CD4-positive, alpha-beta T cell (primary cell): ENCODE results near the gene HNRNPAB. TPM values are rescaled to one million over a fixed set of nuclear protein-coding genes. Genes with fewer than 3 reads are reported as not detected.

ENCODE experiments used
- ATAC-seq: fragments of 200-7000 bp; cut with Tn5 transposase; one replicate; pipeline ENCODE4 v1.10.0; 2022; ENCODE audit warnings: mild to moderate bottlenecking; ENCODE audit not compliant: poor library complexity
- CTCF ChIA-PET: fragments of 350-600 bp; sonication (Branson Sonifier 250); formaldehyde crosslinking; loops from one replicate; lab custom pipeline; 2021; ENCODE audit warnings: antibody characterized with exemption, inconsistent platforms; lab: Charles Lee
- POLR2A ChIA-PET: fragments of 350-600 bp; sonication (Branson Sonifier 250); formaldehyde crosslinking; loops from one replicate; lab custom pipeline; 2021; ENCODE audit warnings: antibody characterized with exemption, inconsistent platforms; lab: Charles Lee
- DNase-seq, 14 experiments: peaks; one replicate each; pipeline ENCODE4 v3.0.0-alpha.2; 2013 to 2020; ENCODE audit warnings: mixed read lengths in 2 of 14
- H3K27ac ChIP-seq, 2 donors: one replicate each; pipeline versions ENCODE4 v1.5.1 to v1.7.0; 2013; ENCODE audit warnings: low read length in 2 of 2, low read depth in 1 of 2, mild to moderate bottlenecking in 1 of 2
- H3K27me3 ChIP-seq, 2 experiments: 1 replicate in 1 of 2; 2 replicates in 1 of 2; pipeline versions ENCODE4 v1.6.1 to v1.7.0; 2013; ENCODE audit warnings: low read length in 2 of 2, control low read depth in 1 of 2, mild to moderate bottlenecking in 1 of 2, moderate library complexity in 1 of 2; ENCODE audit not compliant: insufficient read depth in 2 of 2, control insufficient read depth in 1 of 2
- H3K36me3 ChIP-seq: one replicate; pipeline ENCODE4 v1.6.1; 2013; ENCODE audit warnings: low read length, control low read depth; ENCODE audit not compliant: insufficient read depth
- H3K4me1 ChIP-seq: one replicate; pipeline ENCODE4 v1.6.1; 2013; ENCODE audit warnings: low read length, control low read depth; ENCODE audit not compliant: insufficient read depth
- H3K4me3 ChIP-seq: one replicate; pipeline ENCODE4 v1.5.1; 2013; ENCODE audit warnings: mild to moderate bottlenecking, low read length, moderate library complexity
- H3K9me3 ChIP-seq, 2 experiments: 1 replicate in 1 of 2; 2 replicates in 1 of 2; pipeline versions ENCODE4 v1.6.1 to v1.7.0; 2013; ENCODE audit warnings: low read length in 2 of 2, mild to moderate bottlenecking in 2 of 2, control low read depth in 1 of 2, moderate library complexity in 1 of 2; ENCODE audit not compliant: control insufficient read depth in 1 of 2, insufficient read depth in 1 of 2
- H3K27ac Mint-ChIP-seq: one replicate; pipeline ENCODE4 v1.8.0; 2020; ENCODE audit warnings: mixed read lengths
- H3K27me3 Mint-ChIP-seq: one replicate; pipeline ENCODE4 v1.8.0; 2021; ENCODE audit warnings: mixed read lengths
- H3K36me3 Mint-ChIP-seq: one replicate; pipeline ENCODE4 v1.8.0; 2021; ENCODE audit warnings: low read depth, mixed read lengths
- H3K4me1 Mint-ChIP-seq: one replicate; pipeline ENCODE4 v1.8.0; 2021; ENCODE audit warnings: low read depth, mixed read lengths
- H3K4me3 Mint-ChIP-seq: one replicate; pipeline ENCODE4 v1.8.0; 2020; ENCODE audit warnings: mild to moderate bottlenecking, mixed read lengths
- H3K9me3 Mint-ChIP-seq: one replicate; pipeline ENCODE4 v1.8.0; 2020; ENCODE audit warnings: mixed read lengths
- intact Hi-C, 2 experiments: fragments of 100-400 bp; cut with DNase I in 1 of 2; cut with micrococcal nuclease in 1 of 2; formaldehyde crosslinking; loops; one replicate each; pipeline versions ENCODE4 v1.15.1 to v1.9.0; 2023 to 2025; cut with DNase I, micrococcal nuclease
- total RNA-seq, 174 experiments: library from RNA in 2 of 174; stranded (reverse) in 2 of 174; gene quantifications; one replicate each; pipeline ENCODE4 v1.2.3 and lab custom pipeline; 2021 to 2026
- TF ChIP-seq, protein P1 (sequence below): fragments of 200-600 bp; IDR thresholded peaks from one replicate; pipeline ENCODE4 v1.8.0; 2022; ENCODE audit warnings: antibody characterized with exemption, mild to moderate bottlenecking

The HNRNPAB gene
- total RNA-seq, 2 experiments from 2014 or later: 63.6 to 68.9 TPM

DNA sequence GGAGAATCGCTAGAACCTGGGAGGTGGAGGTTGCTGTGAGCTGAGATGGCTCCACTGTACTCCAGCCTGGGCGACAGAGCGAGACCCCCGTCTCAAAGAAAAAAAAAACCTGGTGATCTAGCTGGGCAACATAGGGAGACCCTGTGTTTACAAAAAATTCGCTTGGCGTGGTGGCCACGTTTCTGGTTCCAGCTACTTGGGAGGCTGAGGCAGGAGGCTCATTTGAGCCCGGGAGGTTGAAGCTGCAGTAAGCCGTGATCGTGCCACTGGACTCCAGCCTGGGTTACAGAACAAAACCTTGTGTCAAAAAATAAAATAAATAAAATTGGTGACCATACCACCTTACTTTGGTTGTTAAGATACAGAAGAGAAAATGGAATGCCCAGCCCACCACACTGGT, 1.8 kb upstream of the HNRNPAB start:
- H3K4me3 Mint-ChIP-seq: peak overlapping the region; percentile 75
- H3K9me3 Mint-ChIP-seq: no peaks in the 10 kb centered on the region
- H3K4me1 Mint-ChIP-seq: peaks cover 26% of the 10 kb centered on the region
- Histone ChIP-seq H3K27me3 (no peaks in the 10 kb centered on the region), H3K9me3 (no peaks in the 10 kb centered on the region), H3K4me1 (peaks cover 29% of the 10 kb centered on the region), H3K27ac (no peak overlapping the region), H3K36me3 (peaks cover 14% of the 10 kb centered on the region), H3K4me3 (no peak overlapping the region)
- peaks cover 28% of the 10 kb centered on the region for H3K36me3 Mint-ChIP-seq
- TF ChIP-seq, protein P1, sequence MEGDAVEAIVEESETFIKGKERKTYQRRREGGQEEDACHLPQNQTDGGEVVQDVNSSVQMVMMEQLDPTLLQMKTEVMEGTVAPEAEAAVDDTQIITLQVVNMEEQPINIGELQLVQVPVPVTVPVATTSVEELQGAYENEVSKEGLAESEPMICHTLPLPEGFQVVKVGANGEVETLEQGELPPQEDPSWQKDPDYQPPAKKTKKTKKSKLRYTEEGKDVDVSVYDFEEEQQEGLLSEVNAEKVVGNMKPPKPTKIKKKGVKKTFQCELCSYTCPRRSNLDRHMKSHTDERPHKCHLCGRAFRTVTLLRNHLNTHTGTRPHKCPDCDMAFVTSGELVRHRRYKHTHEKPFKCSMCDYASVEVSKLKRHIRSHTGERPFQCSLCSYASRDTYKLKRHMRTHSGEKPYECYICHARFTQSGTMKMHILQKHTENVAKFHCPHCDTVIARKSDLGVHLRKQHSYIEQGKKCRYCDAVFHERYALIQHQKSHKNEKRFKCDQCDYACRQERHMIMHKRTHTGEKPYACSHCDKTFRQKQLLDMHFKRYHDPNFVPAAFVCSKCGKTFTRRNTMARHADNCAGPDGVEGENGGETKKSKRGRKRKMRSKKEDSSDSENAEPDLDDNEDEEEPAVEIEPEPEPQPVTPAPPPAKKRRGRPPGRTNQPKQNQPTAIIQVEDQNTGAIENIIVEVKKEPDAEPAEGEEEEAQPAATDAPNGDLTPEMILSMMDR: no peak
- peaks cover 4% of the 10 kb centered on the region for H3K27me3 Mint-ChIP-seq
- ATAC-seq (no peak), DNase-seq (peak in 1 of 14 experiments; percentile 8)
- intact Hi-C loops: loop anchor here in 1 of 2 experiments (5.0 to 10.0 kb wide), 2 partner anchors 650 to 1558 kb away; partner anchors contain the start of genes FAM193B and TSPAN17
- no peak overlapping the region for H3K27ac Mint-ChIP-seq
- CTCF ChIA-PET: no interaction called here
- POLR2A ChIA-PET: no interaction called here

DNA sequence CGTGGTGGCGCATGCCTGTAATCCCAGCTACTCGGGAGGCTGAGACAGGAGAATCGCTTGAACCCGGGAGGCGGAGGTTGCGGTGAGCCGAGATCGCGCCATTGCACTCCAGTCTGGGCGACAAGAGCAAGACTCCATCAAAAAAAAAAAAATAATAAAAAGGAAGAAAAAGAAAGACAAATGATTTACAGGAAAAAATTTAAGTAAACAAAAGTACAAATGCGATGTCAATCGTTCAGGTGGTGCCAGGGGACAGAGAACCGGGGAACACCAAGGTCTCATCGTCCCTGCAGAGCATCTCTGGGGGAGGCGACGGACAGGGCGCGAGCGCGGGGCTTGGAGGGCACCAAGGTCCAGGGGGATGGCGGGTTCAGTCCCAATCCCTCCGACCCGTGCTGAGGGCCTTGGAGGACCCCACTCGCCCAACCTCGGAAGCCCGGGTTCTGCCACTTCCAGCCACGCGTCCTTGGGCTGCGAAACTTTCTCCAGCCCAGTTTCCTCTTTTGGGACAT, 607 bp upstream of the HNRNPAB start:
- no peak for DNase-seq

DNA sequence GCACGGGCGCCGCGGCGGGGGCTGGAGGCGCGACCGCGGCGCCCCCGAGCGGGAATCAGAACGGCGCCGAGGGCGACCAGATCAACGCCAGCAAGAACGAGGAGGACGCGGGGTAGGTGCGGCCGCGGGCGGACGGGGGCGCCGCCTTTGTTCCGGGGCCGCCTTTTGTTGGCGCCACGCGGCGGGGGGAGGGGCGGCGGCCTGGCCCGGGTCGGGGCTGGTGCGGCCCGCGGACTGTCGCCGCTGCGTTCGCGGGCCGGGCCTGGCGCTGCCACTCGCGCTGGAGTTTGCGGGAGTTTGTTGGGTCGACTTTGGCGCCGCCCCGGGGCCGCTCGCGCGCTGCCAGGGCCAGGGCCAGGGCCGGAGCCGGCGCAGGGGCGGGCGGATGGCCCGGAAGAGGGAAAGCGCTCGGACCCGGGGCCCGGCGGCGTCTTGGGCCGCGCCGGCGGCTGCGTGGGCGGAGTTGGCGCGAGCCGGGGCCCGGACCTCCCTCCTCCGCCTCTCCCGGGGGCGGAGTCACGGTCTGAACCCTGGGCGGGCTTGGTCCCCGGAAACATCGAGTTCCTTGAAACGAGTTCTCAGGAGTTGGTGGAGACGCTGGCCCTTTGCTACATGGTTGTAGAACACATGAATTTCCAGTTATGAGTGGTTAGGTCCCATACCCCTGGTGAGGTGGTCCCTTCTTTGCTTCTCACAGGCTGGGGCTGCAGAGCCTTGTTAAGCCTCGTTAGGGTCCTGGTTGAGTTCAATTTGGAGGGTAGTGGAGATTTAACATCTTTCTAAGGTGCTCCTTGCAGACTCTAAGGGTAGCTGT, 809 bp downstream of the HNRNPAB start:
- Histone ChIP-seq H3K27ac (peak overlapping the region; percentile 25 to 62), H3K4me3 (peak overlapping the region; percentile 97), H3K9me3 (no peaks in the 10 kb centered on the region), H3K27me3 (no peaks in the 10 kb centered on the region), H3K4me1 (peaks cover 35% of the 10 kb centered on the region), H3K36me3 (peaks cover 40% of the 10 kb centered on the region)
- intact Hi-C loops: loop anchor here in 1 of 2 experiments (1.0 to 10.0 kb wide), 3 partner anchors 27 to 1560 kb away; partner anchors contain the start of genes FAM193B, PHYKPL and TSPAN17
- ChIA-PET POLR2A (interaction anchor here (0.7 to 2.2 kb wide), 21 partner anchors 8 to 1757 kb away, joined by 3 to 19 read pairs (median 4); partner anchors contain the start of genes FAF2, HNRNPH1, NHP2 and PHYKPL), CTCF (interaction anchor here (1.1 to 1.4 kb wide), 2 partner anchors 30 to 84 kb away, joined by 3 to 7 read pairs; no protein-coding TSS in a partner anchor)
- no peaks in the 10 kb centered on the region for H3K9me3 Mint-ChIP-seq
- peaks cover 4% of the 10 kb centered on the region for H3K27me3 Mint-ChIP-seq
- peaks cover 43% of the 10 kb centered on the region for H3K4me1 Mint-ChIP-seq
- peak overlapping the region; percentile 83 for H3K27ac Mint-ChIP-seq
- TF ChIP-seq, protein P1: no peak
- H3K36me3 Mint-ChIP-seq: peaks cover 54% of the 10 kb centered on the region
- peak; percentile 37 to 85 (median 68) for DNase-seq
- peak; percentile 48 for ATAC-seq
- peak overlapping the region; percentile 100 for H3K4me3 Mint-ChIP-seq

More for the DNA sequence above, 607 bp upstream of the HNRNPAB start:
- H3K4me1 ChIP-seq: peaks cover 35% of the 10 kb centered on the region
- H3K27me3 Mint-ChIP-seq: peaks cover 4% of the 10 kb centered on the region
- peak overlapping the region; percentile 100 for H3K4me3 Mint-ChIP-seq
- H3K9me3 ChIP-seq: no peaks in the 10 kb centered on the region
- peak overlapping the region; percentile 97 for H3K4me3 ChIP-seq
- TF ChIP-seq, protein P1: no peak
- POLR2A ChIA-PET: interaction anchor here (0.7 to 2.2 kb wide), 22 partner anchors 10 to 1842 kb away, joined by 3 to 19 read pairs (median 4); partner anchors contain the start of genes CLK4, FAF2, KIAA1191 and NHP2
- CTCF ChIA-PET: interaction anchor here (1.1 to 1.4 kb wide), 3 partner anchors 31 to 83 kb away, joined by 3 to 7 read pairs (median 3); partner anchors contain the start of gene NHP2
- peaks cover 40% of the 10 kb centered on the region for H3K36me3 Mint-ChIP-seq
- H3K9me3 Mint-ChIP-seq: no peaks in the 10 kb centered on the region
- H3K4me1 Mint-ChIP-seq: peaks cover 38% of the 10 kb centered on the region
- peak overlapping the region in 1 of 2 donors; percentile 62 for H3K27ac ChIP-seq
- peak overlapping the region; percentile 93 for H3K27ac Mint-ChIP-seq
- H3K36me3 ChIP-seq: peaks cover 25% of the 10 kb centered on the region
- H3K27me3 ChIP-seq: no peaks in the 10 kb centered on the region
- peak; percentile 1 for ATAC-seq
- intact Hi-C loops: loop anchor here in 1 of 2 experiments (5.0 to 10.0 kb wide), 2 partner anchors 651 to 1559 kb away; partner anchors contain the start of genes FAM193B and TSPAN17
